Suprapubic skin (tissue), 3 donors: ENCODE measurements around the gene OR12D2.

Experiments used
- CTCF ChIP-seq, 2 donors: fragments of 200-600 bp in 1 of 2; fragments of 450-650 bp in 1 of 2; sonication (generic) in 1 of 2; IDR thresholded peaks; one replicate each; pipeline ENCODE4 v1.5.1; 2016 to 2019; ENCODE audit warnings: antibody characterized with exemption in 2 of 2, mild to moderate bottlenecking in 1 of 2, moderate library complexity in 1 of 2
- POLR2AphosphoS5 ChIP-seq, 3 donors: sonication (generic); formaldehyde crosslinking; IDR thresholded peaks; one replicate each; pipeline ENCODE4 v1.6.1; 2017; ENCODE audit warnings: antibody characterized with exemption in 3 of 3

GRCh38 chr6:29442719-29443118 lies 47.3 kb downstream of the OR12D2 start:
- TF ChIP-seq POLR2AphosphoS5 (IDR thresholded peaks at IDR 0.05) = no peak
- no peak for TF ChIP-seq CTCF (IDR thresholded peaks at IDR 0.05)
